Measurements from ENCODE around the gene ZCCHC12.
A peak's percentile ranks its signal among the peaks of the same experiment; 100 is the strongest.
"Not testable (repeated sequence)": the region's sequence is repeated elsewhere in the genome, so short reads cannot be mapped to it uniquely, and the experiment has no call there.

The ZCCHC12 gene

DNA sequence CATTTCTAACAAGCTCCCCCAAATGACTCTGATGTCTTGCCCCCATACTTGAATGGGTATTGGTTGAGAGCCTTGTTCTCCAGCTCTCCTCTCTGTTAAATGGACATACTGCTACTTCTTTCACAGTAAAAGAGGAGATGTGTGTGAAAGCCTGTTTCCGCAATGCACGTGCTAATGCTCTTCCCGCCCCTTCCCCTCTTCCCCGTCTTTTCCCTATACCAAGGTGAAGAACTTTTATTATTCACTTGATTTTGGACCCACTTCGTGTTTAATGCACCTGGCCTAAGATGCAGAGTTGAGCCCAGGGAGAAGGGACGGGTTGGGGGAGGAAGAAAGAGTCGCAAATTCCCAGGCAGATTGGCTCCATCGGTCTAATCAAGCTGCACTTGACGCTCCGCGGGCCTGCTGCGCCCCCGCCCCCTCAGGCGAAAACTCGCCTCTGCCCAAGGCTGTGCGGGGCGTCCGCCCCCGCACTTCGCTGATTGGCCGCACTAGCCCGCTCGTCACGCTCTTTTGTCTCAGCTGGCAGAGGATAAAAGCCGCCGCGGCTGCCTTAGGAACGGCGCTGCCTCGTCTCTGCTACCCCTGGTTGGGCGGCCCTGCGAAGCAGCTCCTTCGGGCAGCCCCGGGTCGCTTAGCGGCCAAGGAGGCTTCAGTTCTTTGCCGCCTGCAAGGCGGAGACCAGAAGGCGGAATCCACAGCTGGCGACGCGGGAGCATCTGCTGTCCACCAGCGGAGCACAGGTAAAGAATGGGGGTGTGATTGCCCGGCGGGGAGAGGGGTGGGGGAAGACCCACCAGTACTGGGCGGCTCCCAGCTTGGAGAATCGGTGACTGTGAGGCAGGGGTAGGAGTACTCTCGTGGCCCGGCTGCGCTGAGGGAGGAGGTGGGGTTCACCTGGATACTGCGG lies at the start of gene ZCCHC12:
Gene ZCCHC12, plus strand, starts transcription at position 562 of the 910 bp plus-strand sequence. CDS start 1,421 bp downstream, outside the sequence.
- no peak for DNase-seq (ENCODE audit: low spot score)

GRCh38 chrX:118779581-118779980 lies 44.0 kb upstream of the ZCCHC12 start:
- no peak for DNase-seq (ENCODE audit: low spot score)

- DNase-seq (ENCODE audit: low spot score), result no peak
These were observed 43.1 kb upstream of the ZCCHC12 start for GRCh38 chrX:118780509-118780908.

GRCh38 chrX:118780911-118781310 lies 42.7 kb upstream of the ZCCHC12 start:
- no peak for DNase-seq (ENCODE audit: low spot score)

GRCh38 chrX:118795528-118796280 lies 27.9 kb upstream of the ZCCHC12 start:
- DNase-seq (ENCODE audit: low spot score), result no peak

DNA sequence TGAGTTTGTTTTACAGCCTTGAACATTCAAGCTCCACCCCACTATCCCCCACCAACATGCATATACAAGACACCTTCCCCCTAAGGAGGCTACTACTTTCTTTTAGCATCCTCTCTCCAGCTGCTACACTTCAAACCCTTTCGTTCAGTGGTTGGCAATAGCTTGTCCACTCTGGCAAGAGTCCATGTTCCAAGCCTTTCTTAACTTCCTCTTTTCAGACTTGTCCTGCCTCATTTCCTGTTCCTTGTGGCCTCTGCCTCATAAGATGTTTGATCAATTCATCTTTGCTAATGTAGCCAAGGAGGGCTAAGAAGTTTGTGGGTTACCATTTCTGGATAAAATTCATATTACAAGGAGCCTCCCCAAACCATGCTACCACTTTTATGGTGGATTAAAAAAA lies 20.8 kb upstream of the ZCCHC12 start:
- DNase-seq (ENCODE audit: low spot score), result no peak

- peak; percentile 71 for DNase-seq (ENCODE audit: low spot score)
These were observed 16.2 kb upstream of the ZCCHC12 start for GRCh38 chrX:118807151-118808017.

DNA sequence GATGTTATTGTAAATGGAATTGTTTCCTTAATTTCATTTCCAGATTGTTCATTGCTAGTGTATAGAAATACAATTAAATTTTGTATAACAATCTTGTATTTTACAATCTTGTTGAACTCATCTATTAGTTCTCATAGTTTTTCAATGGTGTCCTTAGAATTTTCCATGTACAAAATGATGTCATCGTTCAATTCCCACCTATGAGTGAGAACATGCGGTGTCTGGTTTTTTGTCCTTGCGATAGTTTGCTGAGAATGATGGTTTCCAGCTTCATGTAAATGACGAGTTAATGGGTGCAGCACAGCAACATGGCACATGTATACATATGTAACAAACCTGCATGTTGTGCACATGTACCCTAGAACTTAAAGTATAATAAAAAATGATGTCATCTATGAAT lies 6.4 kb upstream of the ZCCHC12 start:
- not testable (repeated sequence) for DNase-seq (ENCODE audit: low spot score)

DNA sequence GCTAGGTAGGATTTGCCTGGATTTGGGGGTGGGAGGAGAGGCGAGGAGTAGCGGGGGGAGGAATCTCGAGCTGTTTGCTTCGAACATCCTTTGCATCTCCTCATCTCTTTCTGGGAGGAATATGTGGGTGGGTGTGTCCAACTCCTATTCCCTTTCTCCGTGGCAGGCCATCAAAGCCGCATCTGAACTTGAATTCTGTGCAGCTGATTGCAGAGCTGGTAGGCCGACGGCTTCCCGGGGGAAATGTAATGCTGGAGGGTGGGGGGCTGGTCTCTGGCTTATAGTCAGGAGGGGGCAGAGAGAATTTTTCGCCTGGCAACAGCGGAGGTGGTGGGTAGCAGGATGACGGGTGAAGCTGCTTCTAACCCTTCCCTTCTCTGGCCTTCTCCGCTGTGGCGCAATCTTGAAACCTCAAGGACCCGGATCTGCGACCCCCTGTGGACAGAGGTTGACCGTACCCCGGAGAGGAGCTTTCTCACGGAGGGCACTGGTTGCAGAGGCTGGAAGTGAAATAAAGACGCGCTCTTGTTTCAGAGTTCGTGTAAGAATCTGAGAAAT lies 628 bp downstream of the ZCCHC12 start:
- no peak for DNase-seq (ENCODE audit: low spot score)

DNA sequence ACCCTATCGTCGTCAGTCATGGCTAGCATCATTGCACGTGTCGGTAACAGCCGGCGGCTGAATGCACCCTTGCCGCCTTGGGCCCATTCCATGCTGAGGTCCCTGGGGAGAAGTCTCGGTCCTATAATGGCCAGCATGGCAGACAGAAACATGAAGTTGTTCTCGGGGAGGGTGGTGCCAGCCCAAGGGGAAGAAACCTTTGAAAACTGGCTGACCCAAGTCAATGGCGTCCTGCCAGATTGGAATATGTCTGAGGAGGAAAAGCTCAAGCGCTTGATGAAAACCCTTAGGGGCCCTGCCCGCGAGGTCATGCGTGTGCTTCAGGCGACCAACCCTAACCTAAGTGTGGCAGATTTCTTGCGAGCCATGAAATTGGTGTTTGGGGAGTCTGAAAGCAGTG lies 1.6 kb downstream of the ZCCHC12 start:
- no peak for DNase-seq (ENCODE audit: low spot score)

- DNase-seq (ENCODE audit: low spot score), result no peak
These were observed 15.8 kb downstream of the ZCCHC12 start for GRCh38 chrX:118839334-118839958.

DNA sequence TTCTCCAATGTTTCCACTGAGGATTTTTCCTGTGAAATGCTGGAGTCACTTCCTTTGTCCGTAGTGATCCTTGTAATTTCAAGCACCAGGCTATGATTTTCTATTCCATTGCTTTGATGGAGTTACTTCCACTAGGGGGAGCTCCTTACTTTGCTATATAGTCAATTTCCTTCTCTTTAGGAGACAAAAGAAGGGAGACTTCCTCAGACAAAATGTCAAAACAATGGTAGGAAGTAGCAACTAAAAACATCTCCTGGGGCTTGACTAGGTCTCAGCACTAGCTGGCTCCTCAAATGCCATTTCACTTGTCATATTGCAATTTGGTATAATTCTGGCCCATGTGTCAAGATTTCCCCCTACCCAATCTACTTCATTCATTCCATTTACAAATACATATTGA lies 24.1 kb downstream of the ZCCHC12 start:
- peak; percentile 77 for DNase-seq (ENCODE audit: low spot score)

- no peak for DNase-seq (ENCODE audit: low spot score)
These were observed 30.0 kb downstream of the ZCCHC12 start for GRCh38 chrX:118853596-118853995.

DNA sequence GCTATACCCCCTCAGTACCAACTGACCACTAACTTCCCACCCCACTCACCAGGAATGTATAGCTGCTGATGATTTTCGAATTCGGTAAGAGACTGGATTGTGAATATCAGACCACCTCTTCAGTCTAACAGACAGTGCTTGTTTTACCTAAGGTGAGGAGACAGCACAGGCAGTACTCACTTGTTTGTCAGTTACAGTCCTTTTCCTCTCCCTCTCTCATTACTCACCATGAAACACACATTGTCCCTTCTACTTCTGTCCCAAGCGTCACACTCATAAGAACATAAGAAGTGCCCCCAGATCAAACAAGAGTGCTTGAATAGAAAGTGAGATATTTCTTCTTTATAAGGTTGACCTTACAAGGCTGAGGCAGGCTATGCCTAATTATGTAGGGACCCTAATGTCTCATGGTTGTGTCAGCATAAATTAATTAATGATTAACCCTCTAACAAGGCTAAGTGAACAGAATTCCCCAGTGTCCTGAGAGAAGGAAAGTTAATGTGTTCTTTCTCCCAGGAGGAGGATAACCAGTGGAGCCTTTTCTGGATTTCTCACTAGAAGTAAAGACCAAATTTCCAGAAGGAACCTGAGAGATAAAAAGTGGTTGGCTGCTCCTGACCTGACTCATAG lies 32.2 kb downstream of the ZCCHC12 start:
- DNase-seq (ENCODE audit: low spot score), result no peak

GRCh38 chrX:118857006-118857405 lies 33.4 kb downstream of the ZCCHC12 start:
- no peak for DNase-seq (ENCODE audit: low spot score)

DNA sequence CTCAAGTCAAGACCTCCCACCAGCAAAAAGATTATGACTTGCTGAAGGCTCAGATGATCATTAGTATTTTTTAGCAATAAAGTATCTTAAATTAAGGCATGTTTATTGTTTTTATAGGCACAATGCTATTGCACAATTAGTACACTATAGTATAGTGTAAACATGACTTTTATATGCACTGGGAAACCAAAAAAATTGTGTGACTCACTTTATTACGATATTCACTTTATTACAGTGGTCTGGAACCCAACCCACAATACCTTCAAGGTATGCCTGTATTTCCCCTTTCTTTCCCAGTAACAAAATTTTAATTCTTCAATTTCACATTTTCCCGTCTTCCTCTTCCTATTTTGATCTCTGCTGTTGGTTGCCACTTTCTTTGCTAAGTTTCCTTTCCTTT lies 37.7 kb downstream of the ZCCHC12 start:
- no peak for DNase-seq (ENCODE audit: low spot score)

GRCh38 chrX:118862091-118862490 lies 38.5 kb downstream of the ZCCHC12 start:
- no peak for DNase-seq (ENCODE audit: low spot score)

GRCh38 chrX:118862979-118863378 lies 39.4 kb downstream of the ZCCHC12 start:
- DNase-seq (ENCODE audit: low spot score), result no peak

- DNase-seq (ENCODE audit: low spot score), result no peak
These were observed 40.5 kb downstream of the ZCCHC12 start for GRCh38 chrX:118864063-118864635.

DNA sequence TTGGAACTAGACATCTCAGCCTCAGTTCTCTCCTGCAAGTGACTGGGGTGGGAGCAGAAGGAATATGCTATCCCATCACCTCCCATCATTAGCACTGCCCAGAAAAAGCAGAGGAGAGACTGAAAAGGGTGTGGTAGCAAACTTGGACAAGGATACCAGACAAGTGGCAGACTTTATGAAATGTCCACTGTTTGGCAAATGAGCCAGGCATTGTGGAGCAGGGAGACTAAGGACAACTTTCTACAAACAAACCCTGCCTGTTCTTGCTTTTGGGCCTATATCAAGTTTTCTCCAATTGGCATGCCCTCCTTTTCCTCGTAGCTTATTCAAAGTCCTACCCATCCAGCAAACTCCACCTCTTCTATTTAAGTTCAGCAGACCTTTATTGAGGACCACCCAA lies 41.6 kb downstream of the ZCCHC12 start:
- no peak for DNase-seq (ENCODE audit: low spot score)

- DNase-seq (ENCODE audit: low spot score), result no peak
These were observed 43.6 kb downstream of the ZCCHC12 start for GRCh38 chrX:118867251-118867650.

Measured in RKO (cell line).